PC-9 (cell line): Measurements from ENCODE around the gene WDR93. TPM values are rescaled to one million over a fixed set of nuclear protein-coding genes. Genes with fewer than 3 reads are reported as not detected.
A peak's percentile ranks its signal among the peaks of the same experiment; 100 is the strongest.

Experiments
- BruUV-seq: library from RNA; stranded (reverse); fragments of 400-500 nt; replicated peaks from 2 replicates; lab custom pipeline; 2021; lab: Mats Ljungman, UMichigan
- CTCF ChIA-PET: fragments of 300-600 bp; sonication (Branson Sonifier 250); formaldehyde crosslinking; loops from one replicate; lab custom pipeline; 2022; ENCODE audit warnings: antibody characterized with exemption; lab: Charles Lee
- POLR2A ChIA-PET: fragments of 300-600 bp; sonication (Branson Sonifier 250); formaldehyde crosslinking; loops from one replicate; lab custom pipeline; 2022; ENCODE audit warnings: antibody characterized with exemption; ENCODE audit not compliant: unreplicated experiment; lab: Charles Lee
- DNase-seq, 2 experiments: peaks; one replicate each; pipeline versions ENCODE4 v3.0.0 to v3.0.0-alpha.2; 2015 to 2022; ENCODE audit warnings: mixed read lengths in 1 of 2
- H2AFZ ChIP-seq: fragments of 200-600 bp; sonication (generic); 2 replicates; pipeline ENCODE4 v1.8.1; 2017; ENCODE audit warnings: antibody characterized with exemption
- H3F3A ChIP-seq: fragments of 200-600 bp; sonication (generic); 2 replicates; pipeline ENCODE4 v1.8.1; 2017; ENCODE audit warnings: antibody characterized with exemption, mild to moderate bottlenecking, low read depth; ENCODE audit not compliant: insufficient read depth
- H3K27ac ChIP-seq: fragments of 200-600 bp; sonication (generic); 2 replicates; pipeline ENCODE4 v1.6.1; 2016; ENCODE audit warnings: mixed run types
- H3K27me3 ChIP-seq: fragments of 200-600 bp; sonication (generic); 2 replicates; pipeline ENCODE4 v1.6.1; 2016; ENCODE audit warnings: low read depth, mixed run types; ENCODE audit not compliant: insufficient read depth
- H3K36me3 ChIP-seq: fragments of 200-600 bp; sonication (generic); 2 replicates; pipeline ENCODE4 v1.6.1; 2016; ENCODE audit warnings: low read depth, mixed run types
- H3K4me1 ChIP-seq: fragments of 200-600 bp; sonication (generic); replicated peaks from 2 replicates; pipeline ENCODE4 v1.6.1; 2016; ENCODE audit warnings: mixed run types; ENCODE audit not compliant: insufficient read depth
- H3K4me2 ChIP-seq: fragments of 200-600 bp; sonication (generic); 2 replicates; pipeline ENCODE4 v1.6.1; 2017; ENCODE audit warnings: mixed run types
- H3K4me3 ChIP-seq: fragments of 200-600 bp; sonication (generic); 2 replicates; pipeline ENCODE4 v1.6.1; 2016; ENCODE audit warnings: mixed run types
- H3K79me2 ChIP-seq: fragments of 200-600 bp; sonication (generic); 2 replicates; pipeline ENCODE4 v1.6.1; 2017; ENCODE audit warnings: low read depth, mixed run types
- H3K9me2 ChIP-seq: fragments of 200-600 bp; sonication (generic); 2 replicates; pipeline ENCODE4 v1.8.1; 2017; ENCODE audit warnings: mild to moderate bottlenecking; ENCODE audit not compliant: insufficient read depth
- H3K9me3 ChIP-seq: fragments of 200-600 bp; sonication (generic); 2 replicates; pipeline ENCODE4 v1.8.1; 2016; ENCODE audit warnings: low read depth; ENCODE audit not compliant: insufficient read depth
- H4K20me1 ChIP-seq: fragments of 200-600 bp; sonication (generic); 2 replicates; pipeline ENCODE4 v1.8.1; 2017; ENCODE audit not compliant: insufficient read depth
- EZH2 ChIP-seq: fragments of 200-600 bp; sonication (generic); IDR thresholded peaks from 2 replicates; pipeline ENCODE4 v1.8.0; 2017; ENCODE audit warnings: antibody characterized with exemption, low read depth
- intact Hi-C: fragments of 100-400 bp; cut with micrococcal nuclease; formaldehyde crosslinking; loops from one replicate; pipeline ENCODE4 v1.10.0; 2022; ENCODE audit not compliant: unreplicated experiment
- total RNA-seq: library from RNA; stranded (reverse); gene quantifications from 2 replicates; pipeline ENCODE4 v1.2.3, GENCODE V29; 2021
- TF ChIP-seq, protein P1 (sequence below): fragments of 200-600 bp; sonication (generic); conservative IDR thresholded peaks from 2 replicates; pipeline ENCODE4 v1.6.1; 2017; ENCODE audit warnings: mixed run types, antibody characterized with exemption, mild to moderate bottlenecking, moderate library complexity

WDR93 gene
- total RNA-seq, 1 experiment from 2014 or later, result 1.8 TPM

DNA sequence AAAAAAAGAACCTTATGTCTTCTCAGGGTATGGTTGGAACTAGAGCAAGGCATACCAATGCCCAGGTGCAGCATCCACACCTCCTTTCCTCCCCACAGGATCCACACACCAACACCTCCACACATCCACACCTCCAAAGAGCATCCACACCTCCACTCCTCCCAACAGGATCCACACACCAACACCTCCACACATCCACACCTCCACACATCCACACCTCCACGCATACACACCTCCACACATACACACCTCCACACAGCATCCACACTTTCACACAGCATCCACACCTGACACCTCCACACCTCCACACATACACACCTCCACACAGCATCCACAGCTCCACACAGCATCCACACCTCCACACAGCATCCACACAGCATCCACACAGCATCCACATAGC is 55.2 kb downstream of the WDR93 start:
- no peaks in the 10 kb centered on the region for H3K36me3 ChIP-seq
- no peaks in the 10 kb centered on the region for H4K20me1 ChIP-seq
- intact Hi-C loops, result no loop called here
- no peaks in the 10 kb centered on the region for H3K9me3 ChIP-seq
- CTCF ChIA-PET, result no interaction called here
- H3K4me2 ChIP-seq, result no peak overlapping the region
- DNase-seq, result no peak
- H3K4me3 ChIP-seq, result no peak overlapping the region
- 0 out of 2 replicates have a peak, but pooled peaks cover 9% of the 10 kb centered on the region for H3F3A ChIP-seq
- H3K9me2 ChIP-seq, result no peaks in the 10 kb centered on the region
- H3K4me1 ChIP-seq, result peaks cover 14% of the 10 kb centered on the region
- no peaks in the 10 kb centered on the region for H3K27me3 ChIP-seq
- POLR2A ChIA-PET, result interaction anchor here (0.5 to 0.7 kb wide), 2 partner anchors 17 to 148 kb away, joined by 3 to 10 read pairs; partner anchors contain the start of gene AP3S2
- H3K79me2 ChIP-seq, result peaks cover 22% of the 10 kb centered on the region
- no TSS peak for BruUV-seq
- no peak overlapping the region for H2AFZ ChIP-seq
- no peak for TF ChIP-seq EZH2
- TF ChIP-seq, protein P1, sequence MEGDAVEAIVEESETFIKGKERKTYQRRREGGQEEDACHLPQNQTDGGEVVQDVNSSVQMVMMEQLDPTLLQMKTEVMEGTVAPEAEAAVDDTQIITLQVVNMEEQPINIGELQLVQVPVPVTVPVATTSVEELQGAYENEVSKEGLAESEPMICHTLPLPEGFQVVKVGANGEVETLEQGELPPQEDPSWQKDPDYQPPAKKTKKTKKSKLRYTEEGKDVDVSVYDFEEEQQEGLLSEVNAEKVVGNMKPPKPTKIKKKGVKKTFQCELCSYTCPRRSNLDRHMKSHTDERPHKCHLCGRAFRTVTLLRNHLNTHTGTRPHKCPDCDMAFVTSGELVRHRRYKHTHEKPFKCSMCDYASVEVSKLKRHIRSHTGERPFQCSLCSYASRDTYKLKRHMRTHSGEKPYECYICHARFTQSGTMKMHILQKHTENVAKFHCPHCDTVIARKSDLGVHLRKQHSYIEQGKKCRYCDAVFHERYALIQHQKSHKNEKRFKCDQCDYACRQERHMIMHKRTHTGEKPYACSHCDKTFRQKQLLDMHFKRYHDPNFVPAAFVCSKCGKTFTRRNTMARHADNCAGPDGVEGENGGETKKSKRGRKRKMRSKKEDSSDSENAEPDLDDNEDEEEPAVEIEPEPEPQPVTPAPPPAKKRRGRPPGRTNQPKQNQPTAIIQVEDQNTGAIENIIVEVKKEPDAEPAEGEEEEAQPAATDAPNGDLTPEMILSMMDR, result no peak
- no peak overlapping the region for H3K27ac ChIP-seq

DNA sequence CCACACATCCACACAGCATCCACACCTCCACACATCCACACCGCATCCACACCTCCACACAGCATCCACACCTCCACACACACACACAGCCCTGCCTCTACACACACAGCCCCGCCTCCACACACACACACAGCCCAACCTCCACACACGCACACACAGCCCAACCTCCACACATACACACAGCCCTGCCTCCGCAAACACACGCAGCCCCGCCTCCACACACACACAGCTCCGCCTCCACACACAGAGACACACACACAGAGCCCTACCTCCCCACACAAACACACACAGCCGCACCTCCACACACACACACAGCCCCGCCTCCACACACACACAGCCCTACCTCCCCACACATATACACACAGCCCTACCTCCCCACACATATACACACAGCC is 55.8 kb downstream of the WDR93 start:
- CTCF ChIA-PET, result no interaction called here
- POLR2A ChIA-PET, result interaction anchor here (0.5 kb wide), 1 partner anchor 16 kb away, joined by 10 read pairs; no protein-coding TSS in a partner anchor
- Histone ChIP-seq H3K9me2 (no peaks in the 10 kb centered on the region), H3K4me2 (no peak overlapping the region), H3K4me1 (peaks cover 16% of the 10 kb centered on the region), H3K79me2 (peaks cover 22% of the 10 kb centered on the region), H3F3A (peaks cover 10% of the 10 kb centered on the region), H3K27me3 (no peaks in the 10 kb centered on the region), H3K9me3 (no peaks in the 10 kb centered on the region), H4K20me1 (no peaks in the 10 kb centered on the region), H3K36me3 (no peaks in the 10 kb centered on the region), H2AFZ (no peak overlapping the region), H3K4me3 (no peak overlapping the region), H3K27ac (no peak overlapping the region)
- no peak for DNase-seq
- TF ChIP-seq, protein P1, result no peak
- no peak for TF ChIP-seq EZH2
- no TSS peak for BruUV-seq
- intact Hi-C loops, result no loop called here

GRCh38 chr15:89747708-89748682 is 57.4 kb downstream of the WDR93 start:
- Histone ChIP-seq H3F3A (peaks cover 25% of the 10 kb centered on the region), H4K20me1 (no peaks in the 10 kb centered on the region), H2AFZ (no peak overlapping the region), H3K4me3 (peak overlapping the region; percentile 9; the same call in 1 of the 2 replicates), H3K27ac (no peak overlapping the region), H3K4me1 (peaks cover 31% of the 10 kb centered on the region), H3K36me3 (no peaks in the 10 kb centered on the region), H3K79me2 (peaks cover 22% of the 10 kb centered on the region), H3K4me2 (peak overlapping the region; percentile 99), H3K27me3 (no peaks in the 10 kb centered on the region), H3K9me3 (no peaks in the 10 kb centered on the region), H3K9me2 (no peaks in the 10 kb centered on the region)
- ChIA-PET POLR2A (no interaction called here), CTCF (no interaction called here)
- intact Hi-C loops, result no loop called here
- TF ChIP-seq, protein P1, result no peak
- TF ChIP-seq EZH2, result no peak
- BruUV-seq, result no TSS peak
- no peak for DNase-seq
